Caco-2 (cell line): Measurements from ENCODE around the gene IRAK1. TPM values are rescaled to one million over a fixed set of nuclear protein-coding genes. Genes with fewer than 3 reads are reported as not detected.

Experiments
- Bru-seq: library from RNA; stranded (reverse); fragments of 400-500 nt; gene quantifications from one replicate; lab custom pipeline; 2021; lab: Mats Ljungman, UMichigan
- BruChase-seq, 2 experiments: library from RNA; stranded (reverse); fragments of 400-500 nt; gene quantifications; one replicate each; lab custom pipeline; 2021; lab: Mats Ljungman, UMichigan
- BruUV-seq: library from RNA; stranded (reverse); fragments of 400-500 nt; replicated peaks from 2 replicates; lab custom pipeline; 2021; lab: Mats Ljungman, UMichigan
- CTCF ChIA-PET: fragments of 300-600 bp; sonication (Branson Sonifier 250); formaldehyde crosslinking; loops from one replicate; lab custom pipeline; 2022; ENCODE audit warnings: antibody characterized with exemption; lab: Charles Lee
- POLR2A ChIA-PET: fragments of 300-600 bp; sonication (Branson Sonifier 250); formaldehyde crosslinking; loops from one replicate; lab custom pipeline; 2022; ENCODE audit warnings: antibody characterized with exemption; lab: Charles Lee
- DNase-seq, 2 experiments: peaks; one replicate each; pipeline versions ENCODE4 v3.0.0 to v3.0.0-alpha.2; 2020 to 2022
- H3K27me3 ChIP-seq: replicated peaks from 2 replicates; pipeline ENCODE4 v1.6.0; 2011; ENCODE audit warnings: low read length; ENCODE audit not compliant: control insufficient read depth, insufficient read depth
- H3K36me3 ChIP-seq: 2 replicates; pipeline ENCODE4 v1.5.1; 2011; ENCODE audit warnings: low read length; ENCODE audit not compliant: control insufficient read depth, insufficient read depth
- H3K4me1 ChIP-seq: fragments of 250-450 bp; sonication (Bioruptor Pico); 2 replicates; pipeline ENCODE4 v1.5.1; 2020; ENCODE audit warnings: mild to moderate bottlenecking
- H3K4me3 ChIP-seq: 2 replicates; pipeline ENCODE4 v1.5.1; 2011; ENCODE audit warnings: low read depth, mild to moderate bottlenecking, control low read depth, low read length
- H3K9me3 ChIP-seq: fragments of 250-450 bp; sonication (Bioruptor Pico); 2 replicates; pipeline ENCODE4 v1.5.1; 2020; ENCODE audit warnings: mild to moderate bottlenecking, moderate library complexity
- H3K27ac Mint-ChIP-seq: one replicate; pipeline ENCODE4 v1.8.0; 2022; ENCODE audit warnings: mixed read lengths; ENCODE audit not compliant: unreplicated experiment
- H3K27me3 Mint-ChIP-seq: one replicate; pipeline ENCODE4 v1.8.0; 2022; ENCODE audit warnings: mixed read lengths; ENCODE audit not compliant: insufficient read depth, unreplicated experiment
- H3K36me3 Mint-ChIP-seq: one replicate; pipeline ENCODE4 v1.8.0; 2022; ENCODE audit warnings: mild to moderate bottlenecking, mixed read lengths; ENCODE audit not compliant: insufficient read depth, unreplicated experiment
- H3K4me1 Mint-ChIP-seq: one replicate; pipeline ENCODE4 v1.8.0; 2022; ENCODE audit warnings: low read depth, mixed read lengths; ENCODE audit not compliant: unreplicated experiment
- H3K4me3 Mint-ChIP-seq: one replicate; pipeline ENCODE4 v1.8.0; 2022; ENCODE audit warnings: mild to moderate bottlenecking, moderate library complexity, mixed read lengths; ENCODE audit not compliant: unreplicated experiment
- H3K9me3 Mint-ChIP-seq: one replicate; pipeline ENCODE4 v1.8.0; 2022; ENCODE audit warnings: mixed read lengths; ENCODE audit not compliant: unreplicated experiment
- CTCF ChIP-seq, 2 experiments: fragments of 200-600 bp in 1 of 2; IDR thresholded peaks; 1 replicate in 1 of 2; 2 replicates in 1 of 2; pipeline versions ENCODE4 v1.5.1 to v1.8.0; 2011 to 2022; ENCODE audit warnings: antibody characterized with exemption in 1 of 2, control low read depth in 1 of 2, inconsistent platforms in 1 of 2, low read depth in 1 of 2, low read length in 1 of 2, mild to moderate bottlenecking in 1 of 2, moderate library complexity in 1 of 2; ENCODE audit not compliant: insufficient read depth in 1 of 2, severe bottlenecking in 1 of 2, unreplicated experiment in 1 of 2
- intact Hi-C: fragments of 100-400 bp; cut with micrococcal nuclease; formaldehyde crosslinking; loops from one replicate; pipeline ENCODE4 v1.10.0; 2022; ENCODE audit not compliant: unreplicated experiment
- long read RNA-seq: library from polyadenylated mRNA; stranded (forward); transcript quantifications from one replicate; pipeline ENCODE4 v2.0.0, GENCODE V29; 2022
- total RNA-seq: library from RNA; stranded (reverse); gene quantifications from 2 replicates; pipeline ENCODE4 v1.2.3, GENCODE V29; 2022

Gene IRAK1
- total RNA-seq (119 and 126 TPM in 2 replicates), Bru-seq, nascent RNA (percentile 73 among the genes with signal in this experiment), BruChase-seq, experiment 1, labeled RNA remaining after a 2-hour chase (percentile 83 among the genes with signal in this experiment), BruChase-seq, experiment 2, labeled RNA remaining after a 6-hour chase (percentile 91 among the genes with signal in this experiment)
- long read RNA-seq, transcript IRAK1-205 (13 exons, 2,127 nt), result minor isoform, 5 of 196 reads
- long read RNA-seq, transcript IRAK1-204 (14 exons, 2,049 nt), result minor isoform, 21 of 196 reads
- long read RNA-seq, transcript IRAK1-203 (14 exons, 3,666 nt), result major isoform, 79 of 196 reads
- long read RNA-seq, partial matches to known transcripts, result 62 of 196 reads
- long read RNA-seq, other reads (novel, unspliced or antisense), result 28 of 196 reads

GRCh38 chrX:154019633-154020528, at the start of gene IRAK1:
Gene IRAK1, minus strand, starts transcription at chrX:154019902. Its CDS starts 90 bp downstream, at chrX:154019812.
- peak within 1 kb of the TSS; percentile 90 for H3K27ac Mint-ChIP-seq
- Histone ChIP-seq H3K36me3 (no peaks in the 10 kb centered on the region), H3K9me3 (no peaks in the 10 kb centered on the region), H3K4me1 (no peaks in the 10 kb centered on the region), H3K27me3 (no peaks in the 10 kb centered on the region), H3K4me3 (peak within 1 kb of the TSS; percentile 63)
- DNase-seq, result peak in 1 of 2 experiments; percentile 75
- H3K4me3 Mint-ChIP-seq, result peak within 1 kb of the TSS; percentile 87
- H3K27me3 Mint-ChIP-seq, result no peaks in the 10 kb centered on the region
- no TSS peak for BruUV-seq
- ChIA-PET CTCF (no interaction called here), POLR2A (interaction anchor here (0.5 to 0.7 kb wide), 2 partner anchors 49 to 52 kb away, joined by 3 read pairs; no protein-coding TSS in a partner anchor)
- TF ChIP-seq CTCF (IDR thresholded peaks at IDR 0.05; ENCODE audit: insufficient read depth in 1 of 2, low read depth in 1 of 2, low read length in 1 of 2, severe bottlenecking in 1 of 2, unreplicated experiment in 1 of 2), result no peak
- H3K36me3 Mint-ChIP-seq, result peaks cover 24% of the 10 kb centered on the region
- no peaks in the 10 kb centered on the region for H3K4me1 Mint-ChIP-seq
- H3K9me3 Mint-ChIP-seq, result no peaks in the 10 kb centered on the region
- intact Hi-C loops, result no loop called here

GRCh38 chrX:154068560-154068959, 48.9 kb upstream of the IRAK1 start:
- intact Hi-C loops, result no loop called here
- POLR2A ChIA-PET, result no interaction called here

More at GRCh38 chrX:154068560-154068959, 48.9 kb upstream of the IRAK1 start:
- no peak for DNase-seq
- TF ChIP-seq CTCF (IDR thresholded peaks at IDR 0.05; ENCODE audit: insufficient read depth in 1 of 2, low read depth in 1 of 2, low read length in 1 of 2, severe bottlenecking in 1 of 2, unreplicated experiment in 1 of 2), result no peak
- Histone ChIP-seq H3K9me3 (no peaks in the 10 kb centered on the region), H3K4me3 (no peak overlapping the region), H3K4me1 (no peaks in the 10 kb centered on the region), H3K36me3 (no peaks in the 10 kb centered on the region), H3K27me3 (no peaks in the 10 kb centered on the region)
- Mint-ChIP-seq H3K27me3 (no peaks in the 10 kb centered on the region), H3K4me3 (no peak overlapping the region), H3K9me3 (no peaks in the 10 kb centered on the region), H3K27ac (no peak overlapping the region), H3K4me1 (no peaks in the 10 kb centered on the region), H3K36me3 (no peaks in the 10 kb centered on the region)
- no TSS peak for BruUV-seq
- CTCF ChIA-PET, result no interaction called here
